NB4 (cell line): Measurements from ENCODE around the gene VPREB3.

ENCODE experiments used
- MYC ChIP-seq: IDR thresholded peaks from 2 replicates; pipeline ENCODE4 v1.6.1; 2011; ENCODE audit warnings: low read depth, low read length
- POLR2A ChIP-seq: IDR thresholded peaks from 2 replicates; pipeline ENCODE4 v1.6.1; 2011; ENCODE audit warnings: mild to moderate bottlenecking; ENCODE audit not compliant: insufficient read length; ENCODE audit errors: extremely low read depth
- TF ChIP-seq, protein P1 (sequence below): IDR thresholded peaks from one replicate; pipeline ENCODE4 v1.5.1; 2012; ENCODE audit warnings: low read depth, low read length
- TF ChIP-seq, protein P2 (sequence below): IDR thresholded peaks from 2 replicates; pipeline ENCODE4 v1.6.1; 2011; ENCODE audit warnings: low read depth, low read length

DNA sequence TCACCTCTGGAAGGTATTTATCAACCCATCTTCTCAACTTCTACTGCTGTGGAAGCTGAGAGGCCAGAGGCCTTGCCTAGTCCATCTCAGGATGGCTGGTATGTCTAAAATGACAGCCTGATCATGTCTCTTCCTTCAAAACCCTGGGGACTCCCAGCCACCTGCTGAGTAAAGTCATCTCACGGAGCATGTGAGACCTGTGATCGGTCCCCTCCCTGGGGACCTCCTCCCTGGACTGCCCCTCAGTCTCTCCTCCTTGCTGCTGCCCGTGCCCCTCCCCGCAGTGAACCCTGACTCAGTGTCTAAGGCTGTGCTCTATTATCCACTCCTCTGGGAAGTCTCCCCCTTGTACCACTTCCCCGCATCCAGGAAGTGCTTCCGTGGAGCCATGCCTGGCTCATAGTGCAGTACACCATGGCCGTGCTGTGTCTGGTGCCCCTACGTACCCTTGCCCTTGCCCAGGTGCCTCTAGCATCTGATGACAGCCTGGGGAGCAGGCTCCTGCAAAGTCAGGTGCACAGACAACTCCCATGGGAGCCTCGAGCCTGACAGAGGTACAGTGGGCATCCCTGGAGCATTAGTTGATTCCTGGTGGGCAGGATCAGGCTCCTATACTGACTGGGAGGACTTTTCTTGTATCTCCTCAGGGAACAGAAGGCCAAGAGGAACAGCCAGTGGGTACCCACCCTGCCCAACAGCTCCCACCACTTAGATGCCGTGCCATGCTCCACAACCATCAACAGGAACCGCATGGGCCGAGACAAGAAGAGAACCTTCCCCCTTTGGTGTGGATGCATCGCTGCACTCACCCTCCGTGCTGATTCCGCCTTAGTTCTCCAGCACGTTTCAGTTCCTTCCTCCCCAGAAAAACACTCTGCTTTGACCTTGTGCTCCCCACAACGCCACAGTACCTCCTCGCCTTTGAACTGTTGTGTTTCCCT, 46.3 kb upstream of the VPREB3 start:
- TF ChIP-seq, protein P1, sequence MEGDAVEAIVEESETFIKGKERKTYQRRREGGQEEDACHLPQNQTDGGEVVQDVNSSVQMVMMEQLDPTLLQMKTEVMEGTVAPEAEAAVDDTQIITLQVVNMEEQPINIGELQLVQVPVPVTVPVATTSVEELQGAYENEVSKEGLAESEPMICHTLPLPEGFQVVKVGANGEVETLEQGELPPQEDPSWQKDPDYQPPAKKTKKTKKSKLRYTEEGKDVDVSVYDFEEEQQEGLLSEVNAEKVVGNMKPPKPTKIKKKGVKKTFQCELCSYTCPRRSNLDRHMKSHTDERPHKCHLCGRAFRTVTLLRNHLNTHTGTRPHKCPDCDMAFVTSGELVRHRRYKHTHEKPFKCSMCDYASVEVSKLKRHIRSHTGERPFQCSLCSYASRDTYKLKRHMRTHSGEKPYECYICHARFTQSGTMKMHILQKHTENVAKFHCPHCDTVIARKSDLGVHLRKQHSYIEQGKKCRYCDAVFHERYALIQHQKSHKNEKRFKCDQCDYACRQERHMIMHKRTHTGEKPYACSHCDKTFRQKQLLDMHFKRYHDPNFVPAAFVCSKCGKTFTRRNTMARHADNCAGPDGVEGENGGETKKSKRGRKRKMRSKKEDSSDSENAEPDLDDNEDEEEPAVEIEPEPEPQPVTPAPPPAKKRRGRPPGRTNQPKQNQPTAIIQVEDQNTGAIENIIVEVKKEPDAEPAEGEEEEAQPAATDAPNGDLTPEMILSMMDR, result no peak
- TF ChIP-seq, protein P2, sequence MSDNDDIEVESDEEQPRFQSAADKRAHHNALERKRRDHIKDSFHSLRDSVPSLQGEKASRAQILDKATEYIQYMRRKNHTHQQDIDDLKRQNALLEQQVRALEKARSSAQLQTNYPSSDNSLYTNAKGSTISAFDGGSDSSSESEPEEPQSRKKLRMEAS, result no peak
- no peak for TF ChIP-seq POLR2A
- TF ChIP-seq MYC, result no peak
